Chondrocyte (in vitro differentiated cells): Measurements from ENCODE around the gene TMEM207. TPM values are rescaled to one million over a fixed set of nuclear protein-coding genes. Genes with fewer than 3 reads are reported as not detected.

Source experiments
- DNase-seq: peaks from one replicate; pipeline ENCODE4 v3.0.0; 2021; ENCODE audit warnings: mixed read lengths, low spot score
- H3K27ac Mint-ChIP-seq: one replicate; pipeline ENCODE4 v1.8.0; 2021; ENCODE audit warnings: mild to moderate bottlenecking, moderate library complexity, mixed read lengths; ENCODE audit not compliant: unreplicated experiment
- H3K27me3 Mint-ChIP-seq: 2 replicates; pipeline ENCODE4 v1.8.0; 2021; ENCODE audit warnings: low read depth, mixed read lengths
- H3K36me3 Mint-ChIP-seq: 2 replicates; pipeline ENCODE4 v1.8.0; 2021; ENCODE audit warnings: low read depth, mixed read lengths
- H3K4me1 Mint-ChIP-seq: 2 replicates; pipeline ENCODE4 v1.8.0; 2021; ENCODE audit warnings: low read depth, mild to moderate bottlenecking, mixed read lengths
- H3K4me3 Mint-ChIP-seq: one replicate; pipeline ENCODE4 v1.8.0; 2021; ENCODE audit warnings: mild to moderate bottlenecking, moderate library complexity, mixed read lengths; ENCODE audit not compliant: unreplicated experiment
- H3K9me3 Mint-ChIP-seq: 2 replicates; pipeline ENCODE4 v1.8.0; 2021; ENCODE audit warnings: low read depth, mixed read lengths
- total RNA-seq: library from RNA; stranded (reverse); gene quantifications from 3 replicates; pipeline ENCODE4 v1.2.1, GENCODE V29; 2021
- TF ChIP-seq, protein P1 (sequence below): fragments of 200-600 bp; sonication (generic); IDR thresholded peaks from 2 replicates; pipeline ENCODE4 v1.5.0; 2021; ENCODE audit warnings: antibody characterized with exemption, mild to moderate bottlenecking, moderate library complexity

TMEM207 gene
- total RNA-seq, 1 donor from 2014 or later = not detected

DNA sequence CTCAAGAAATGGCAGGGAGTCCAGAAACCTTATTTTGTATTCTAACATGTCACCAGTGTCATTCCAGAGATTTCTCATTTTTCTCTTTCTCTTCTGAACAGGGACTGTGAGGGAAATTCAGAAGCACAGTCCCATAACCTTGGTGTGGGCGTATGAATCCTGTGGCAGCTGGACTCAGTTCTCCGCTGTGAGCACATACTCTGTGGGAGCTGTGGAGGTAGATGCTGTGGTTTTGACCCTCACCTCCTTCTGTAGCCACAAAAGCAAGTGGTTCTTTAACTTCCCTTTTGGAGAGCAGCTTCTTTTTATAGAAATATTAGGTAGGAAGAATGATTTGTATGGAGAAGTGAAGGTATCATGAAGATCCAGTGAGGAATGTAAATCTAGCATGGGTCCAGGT, 13.4 kb downstream of the TMEM207 start:
- TF ChIP-seq, protein P1, sequence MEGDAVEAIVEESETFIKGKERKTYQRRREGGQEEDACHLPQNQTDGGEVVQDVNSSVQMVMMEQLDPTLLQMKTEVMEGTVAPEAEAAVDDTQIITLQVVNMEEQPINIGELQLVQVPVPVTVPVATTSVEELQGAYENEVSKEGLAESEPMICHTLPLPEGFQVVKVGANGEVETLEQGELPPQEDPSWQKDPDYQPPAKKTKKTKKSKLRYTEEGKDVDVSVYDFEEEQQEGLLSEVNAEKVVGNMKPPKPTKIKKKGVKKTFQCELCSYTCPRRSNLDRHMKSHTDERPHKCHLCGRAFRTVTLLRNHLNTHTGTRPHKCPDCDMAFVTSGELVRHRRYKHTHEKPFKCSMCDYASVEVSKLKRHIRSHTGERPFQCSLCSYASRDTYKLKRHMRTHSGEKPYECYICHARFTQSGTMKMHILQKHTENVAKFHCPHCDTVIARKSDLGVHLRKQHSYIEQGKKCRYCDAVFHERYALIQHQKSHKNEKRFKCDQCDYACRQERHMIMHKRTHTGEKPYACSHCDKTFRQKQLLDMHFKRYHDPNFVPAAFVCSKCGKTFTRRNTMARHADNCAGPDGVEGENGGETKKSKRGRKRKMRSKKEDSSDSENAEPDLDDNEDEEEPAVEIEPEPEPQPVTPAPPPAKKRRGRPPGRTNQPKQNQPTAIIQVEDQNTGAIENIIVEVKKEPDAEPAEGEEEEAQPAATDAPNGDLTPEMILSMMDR = no peak
- Mint-ChIP-seq H3K27ac (no peak overlapping the region), H3K4me3 (no peak overlapping the region), H3K4me1 (peaks cover 30% of the 10 kb centered on the region), H3K36me3 (peaks cover 4% of the 10 kb centered on the region), H3K9me3 (peaks cover 17% of the 10 kb centered on the region), H3K27me3 (no peaks in the 10 kb centered on the region)
- no peak for DNase-seq

- DNase-seq = no peak
- Mint-ChIP-seq H3K36me3 (peaks cover 4% of the 10 kb centered on the region), H3K4me3 (no peak overlapping the region), H3K4me1 (peaks cover 30% of the 10 kb centered on the region), H3K27me3 (no peaks in the 10 kb centered on the region), H3K27ac (peak overlapping the region; percentile 15), H3K9me3 (peaks cover 17% of the 10 kb centered on the region)
- TF ChIP-seq, protein P1 = no peak
Observed at GRCh38 chr3:190435618-190436017, 14.1 kb downstream of the TMEM207 start.

DNA sequence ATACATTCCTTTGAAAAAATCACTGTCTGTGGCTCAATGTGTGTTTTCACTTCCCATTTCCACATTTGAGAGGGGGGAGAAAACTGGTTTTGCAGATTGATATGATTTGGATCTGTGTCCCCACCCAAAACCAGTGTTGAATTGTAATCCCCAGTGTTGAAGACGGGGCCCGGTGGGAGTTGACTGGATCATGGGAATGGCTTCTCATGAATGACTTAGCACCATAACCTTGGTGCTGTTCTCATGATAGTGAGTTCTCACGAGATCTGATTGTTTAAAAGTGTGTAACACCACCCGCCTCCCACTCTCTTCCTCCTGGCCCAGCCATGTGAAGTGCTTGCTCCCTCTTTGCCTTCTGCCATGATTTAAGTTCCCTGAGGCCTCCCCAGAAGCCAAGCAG, 16.1 kb downstream of the TMEM207 start:
- Mint-ChIP-seq H3K36me3 (peaks cover 4% of the 10 kb centered on the region), H3K27me3 (no peaks in the 10 kb centered on the region), H3K9me3 (peaks cover 17% of the 10 kb centered on the region), H3K27ac (no peak overlapping the region), H3K4me1 (peaks cover 35% of the 10 kb centered on the region), H3K4me3 (no peak overlapping the region)
- no peak for DNase-seq
- TF ChIP-seq, protein P1 = no peak

- TF ChIP-seq, protein P1 = no peak
- Mint-ChIP-seq H3K27me3 (no peaks in the 10 kb centered on the region), H3K27ac (no peak overlapping the region), H3K4me3 (no peak overlapping the region), H3K9me3 (peaks cover 17% of the 10 kb centered on the region), H3K36me3 (peaks cover 4% of the 10 kb centered on the region), H3K4me1 (peaks cover 35% of the 10 kb centered on the region)
- DNase-seq = no peak
Observed at GRCh38 chr3:190432216-190432615, 17.5 kb downstream of the TMEM207 start.

GRCh38 chr3:190430906-190431305, 18.8 kb downstream of the TMEM207 start:
- Mint-ChIP-seq H3K27me3 (no peaks in the 10 kb centered on the region), H3K27ac (no peak overlapping the region), H3K9me3 (peaks cover 15% of the 10 kb centered on the region), H3K36me3 (peaks cover 4% of the 10 kb centered on the region), H3K4me3 (no peak overlapping the region), H3K4me1 (peaks cover 26% of the 10 kb centered on the region)
- TF ChIP-seq, protein P1 = no peak
- no peak for DNase-seq
